Suprapubic skin (tissue), 3 donors: Measurements from ENCODE around the gene LIPC.

Source experiments
- EP300 ChIP-seq: sonication (generic); formaldehyde crosslinking; IDR thresholded peaks from one replicate; pipeline ENCODE4 v1.6.1; 2017; ENCODE audit warnings: antibody characterized with exemption
- POLR2A ChIP-seq, 2 donors: fragments of 450-650 bp; IDR thresholded peaks; one replicate each; pipeline ENCODE4 v1.6.1; 2017; ENCODE audit warnings: antibody characterized with exemption in 2 of 2, mild to moderate bottlenecking in 2 of 2, moderate library complexity in 2 of 2
- TF ChIP-seq, protein P1 (sequence below), 2 donors: fragments of 200-600 bp in 1 of 2; fragments of 450-650 bp in 1 of 2; sonication (generic) in 1 of 2; IDR thresholded peaks; one replicate each; pipeline ENCODE4 v1.5.1; 2016 to 2019; ENCODE audit warnings: antibody characterized with exemption in 2 of 2, mild to moderate bottlenecking in 1 of 2, moderate library complexity in 1 of 2

DNA sequence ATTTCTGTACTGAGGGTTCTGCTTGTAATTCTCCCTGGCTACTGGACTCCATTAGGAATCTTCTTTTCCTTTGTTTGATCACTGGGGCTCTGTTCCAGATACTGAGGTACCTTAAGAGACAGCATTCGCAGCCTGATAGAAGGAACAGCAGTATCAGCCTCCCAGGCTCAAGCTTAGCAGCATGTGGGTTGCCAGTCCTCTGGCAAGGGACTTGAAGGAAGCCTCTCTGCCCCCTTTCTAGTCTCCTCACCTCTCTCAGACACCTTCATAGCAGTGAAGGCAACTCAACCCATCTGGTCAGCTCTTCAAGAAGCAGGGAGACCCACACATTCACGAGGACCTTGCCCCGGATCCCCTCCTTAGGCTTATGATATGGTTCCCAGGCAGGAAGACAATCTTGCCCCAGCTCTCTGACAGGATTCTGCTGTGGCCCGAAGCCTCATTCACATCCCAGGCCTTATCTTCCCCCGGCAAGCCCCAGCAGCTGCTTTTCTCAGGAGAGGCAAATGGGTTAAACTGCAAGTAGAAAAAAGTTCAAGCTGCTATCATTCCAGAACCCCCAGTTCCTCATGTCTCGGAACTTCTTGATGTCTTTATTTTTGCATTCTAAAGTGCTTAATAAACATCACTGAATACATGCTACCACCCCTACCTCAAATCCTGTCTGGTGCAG is 153.1 kb downstream of the LIPC start:
- TF ChIP-seq EP300 (no peak), POLR2A (IDR thresholded peaks at IDR 0.05) (no peak)
- TF ChIP-seq, protein P1, sequence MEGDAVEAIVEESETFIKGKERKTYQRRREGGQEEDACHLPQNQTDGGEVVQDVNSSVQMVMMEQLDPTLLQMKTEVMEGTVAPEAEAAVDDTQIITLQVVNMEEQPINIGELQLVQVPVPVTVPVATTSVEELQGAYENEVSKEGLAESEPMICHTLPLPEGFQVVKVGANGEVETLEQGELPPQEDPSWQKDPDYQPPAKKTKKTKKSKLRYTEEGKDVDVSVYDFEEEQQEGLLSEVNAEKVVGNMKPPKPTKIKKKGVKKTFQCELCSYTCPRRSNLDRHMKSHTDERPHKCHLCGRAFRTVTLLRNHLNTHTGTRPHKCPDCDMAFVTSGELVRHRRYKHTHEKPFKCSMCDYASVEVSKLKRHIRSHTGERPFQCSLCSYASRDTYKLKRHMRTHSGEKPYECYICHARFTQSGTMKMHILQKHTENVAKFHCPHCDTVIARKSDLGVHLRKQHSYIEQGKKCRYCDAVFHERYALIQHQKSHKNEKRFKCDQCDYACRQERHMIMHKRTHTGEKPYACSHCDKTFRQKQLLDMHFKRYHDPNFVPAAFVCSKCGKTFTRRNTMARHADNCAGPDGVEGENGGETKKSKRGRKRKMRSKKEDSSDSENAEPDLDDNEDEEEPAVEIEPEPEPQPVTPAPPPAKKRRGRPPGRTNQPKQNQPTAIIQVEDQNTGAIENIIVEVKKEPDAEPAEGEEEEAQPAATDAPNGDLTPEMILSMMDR (IDR thresholded peaks at IDR 0.05), result no peak
